Fibroblast of villous mesenchyme (primary cell): ENCODE measurements around the gene EHD1. TPM values are rescaled to one million over a fixed set of nuclear protein-coding genes. Genes with fewer than 3 reads are reported as not detected.

ENCODE experiments used
- DNase-seq: peaks from one replicate; pipeline ENCODE4 v3.0.0-alpha.2; 2010; ENCODE audit warnings: low read depth
- H3K4me3 ChIP-seq: 2 replicates; pipeline ENCODE4 v1.5.1; 2011; ENCODE audit warnings: low read depth, mild to moderate bottlenecking, low read length
- CTCF ChIP-seq: IDR thresholded peaks from 2 replicates; pipeline ENCODE4 v1.5.1; 2012; ENCODE audit warnings: low read depth, mild to moderate bottlenecking, low read length; ENCODE audit not compliant: insufficient read depth
- total RNA-seq: library from RNA; depleted of rRNA; stranded (reverse); fragments of >200 nt; gene quantifications from 2 replicates; pipeline ENCODE4 v1.2.3, GENCODE V29; 2012

EHD1 gene
- total RNA-seq, 1 donor = 93.7 TPM

GRCh38 chr11:64921384-64921783 lies 43.0 kb upstream of the EHD1 start:
- H3K4me3 ChIP-seq = no peak overlapping the region
- no peak for DNase-seq

GRCh38 chr11:64920124-64920523 lies 41.7 kb upstream of the EHD1 start:
- no peak for TF ChIP-seq CTCF
- H3K4me3 ChIP-seq = no peak overlapping the region
- no peak for DNase-seq

More at GRCh38 chr11:64921384-64921783, 43.0 kb upstream of the EHD1 start:
- no peak for TF ChIP-seq CTCF

- H3K4me3 ChIP-seq = no peak overlapping the region
- DNase-seq = no peak
- no peak for TF ChIP-seq CTCF
Measured at GRCh38 chr11:64919627-64920026, 41.2 kb upstream of the EHD1 start.

GRCh38 chr11:64918017-64918416 lies 39.6 kb upstream of the EHD1 start:
- peak; percentile 66 for DNase-seq
- peak overlapping the region; percentile 62 for H3K4me3 ChIP-seq
- peak; percentile 27 for TF ChIP-seq CTCF

GRCh38 chr11:64917663-64917995 lies 39.2 kb upstream of the EHD1 start:
- no peak for DNase-seq
- H3K4me3 ChIP-seq = peak overlapping the region; percentile 62
- TF ChIP-seq CTCF = no peak

- peak; percentile 100 for DNase-seq
- peak within 1 kb of the TSS; percentile 86 for H3K4me3 ChIP-seq
- TF ChIP-seq CTCF = no peak
Measured at GRCh38 chr11:64916775-64917662, 38.6 kb upstream of the EHD1 start, which contains the start of gene ATG2A. ATG2A (minus strand) TSS chr11:64917209; CDS start chr11:64917135, 74 bp downstream.
